Measurements from ENCODE around the gene TIGD1. TPM values are rescaled to one million over a fixed set of nuclear protein-coding genes. Genes with fewer than 3 reads are reported as not detected.

The TIGD1 gene
- total and polyA plus RNA-seq, 2 donors from 2014 or later, result 4.8 to 7.0 TPM

DNA sequence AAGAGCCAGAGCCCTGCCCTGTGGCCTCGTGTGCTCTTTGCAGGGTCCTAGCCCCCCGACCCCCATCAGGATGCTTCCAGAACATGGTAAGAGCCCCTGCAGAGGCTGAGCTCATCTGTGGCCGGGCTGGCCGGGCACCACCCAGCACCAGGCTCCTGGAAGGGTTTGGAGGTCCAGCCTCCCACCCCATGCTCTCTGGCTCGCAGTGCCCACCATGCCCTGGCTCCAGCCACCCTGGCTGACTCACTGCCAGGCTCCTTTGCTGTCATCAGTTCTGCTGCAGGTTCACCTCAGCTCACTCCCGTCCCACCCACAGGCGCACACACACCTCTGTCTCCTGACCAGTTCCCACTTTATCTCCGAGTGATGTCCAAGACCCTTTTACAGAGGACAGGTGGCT, 37.7 kb upstream of the TIGD1 start:
- Histone ChIP-seq H3K4me3 (ENCODE audit: low read length in 3 of 3) (no peak overlapping the region), H3K4me1 (ENCODE audit: control insufficient read depth in 2 of 3, insufficient read depth in 2 of 3, low read depth in 1 of 3, low read length in 3 of 3) (peaks cover 0 to 6% (median 4%) of the 10 kb centered on the region in 3 donors), H3K27ac (ENCODE audit: low read depth in 2 of 2, low read length in 2 of 2) (no peak overlapping the region), H3K27me3 (ENCODE audit: control insufficient read depth, insufficient read depth, low read length) (no peaks in the 10 kb centered on the region), H3K36me3 (ENCODE audit: control insufficient read depth in 2 of 3, insufficient read depth in 3 of 3, low read length in 3 of 3) (no peaks in the 10 kb centered on the region), H3K9me3 (ENCODE audit: control insufficient read depth in 2 of 3, insufficient read depth in 1 of 3, low read length in 3 of 3) (no peaks in the 10 kb centered on the region), H3K9ac (ENCODE audit: low read length in 3 of 3) (no peak overlapping the region)
- intact Hi-C loops (cut with DNase I), result no loop called here
- TF ChIP-seq, protein P1, sequence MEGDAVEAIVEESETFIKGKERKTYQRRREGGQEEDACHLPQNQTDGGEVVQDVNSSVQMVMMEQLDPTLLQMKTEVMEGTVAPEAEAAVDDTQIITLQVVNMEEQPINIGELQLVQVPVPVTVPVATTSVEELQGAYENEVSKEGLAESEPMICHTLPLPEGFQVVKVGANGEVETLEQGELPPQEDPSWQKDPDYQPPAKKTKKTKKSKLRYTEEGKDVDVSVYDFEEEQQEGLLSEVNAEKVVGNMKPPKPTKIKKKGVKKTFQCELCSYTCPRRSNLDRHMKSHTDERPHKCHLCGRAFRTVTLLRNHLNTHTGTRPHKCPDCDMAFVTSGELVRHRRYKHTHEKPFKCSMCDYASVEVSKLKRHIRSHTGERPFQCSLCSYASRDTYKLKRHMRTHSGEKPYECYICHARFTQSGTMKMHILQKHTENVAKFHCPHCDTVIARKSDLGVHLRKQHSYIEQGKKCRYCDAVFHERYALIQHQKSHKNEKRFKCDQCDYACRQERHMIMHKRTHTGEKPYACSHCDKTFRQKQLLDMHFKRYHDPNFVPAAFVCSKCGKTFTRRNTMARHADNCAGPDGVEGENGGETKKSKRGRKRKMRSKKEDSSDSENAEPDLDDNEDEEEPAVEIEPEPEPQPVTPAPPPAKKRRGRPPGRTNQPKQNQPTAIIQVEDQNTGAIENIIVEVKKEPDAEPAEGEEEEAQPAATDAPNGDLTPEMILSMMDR (IDR thresholded peaks at IDR 0.05; ENCODE audit: borderline replicate concordance, extremely low read depth, insufficient read depth), result no peak
- DNase-seq (no peak), FAIRE-seq (no peak)

DNA sequence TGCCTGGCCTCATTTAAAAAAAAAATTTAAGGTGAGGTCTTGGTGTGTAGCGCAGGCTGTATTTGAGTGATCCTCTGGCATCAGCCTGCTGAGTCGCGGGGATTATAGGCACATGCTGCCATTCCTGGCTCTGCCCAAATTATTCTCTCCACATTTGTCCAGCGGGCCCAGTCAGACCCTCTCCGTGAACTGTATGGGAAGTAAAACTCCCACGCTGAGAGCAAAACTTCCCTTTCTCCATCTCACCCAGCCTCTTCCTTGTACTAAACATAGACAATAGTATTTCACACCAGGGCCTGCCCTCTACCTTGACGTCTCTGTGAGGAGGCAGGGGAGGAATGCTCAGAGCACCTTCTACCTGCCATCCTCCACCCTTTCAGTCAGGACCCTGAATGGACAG, 37.2 kb upstream of the TIGD1 start:
- Histone ChIP-seq H3K9me3 (ENCODE audit: control insufficient read depth in 2 of 3, insufficient read depth in 1 of 3, low read length in 3 of 3) (no peaks in the 10 kb centered on the region), H3K27me3 (ENCODE audit: control insufficient read depth, insufficient read depth, low read length) (no peaks in the 10 kb centered on the region), H3K9ac (ENCODE audit: low read length in 3 of 3) (no peak overlapping the region), H3K36me3 (ENCODE audit: control insufficient read depth in 2 of 3, insufficient read depth in 3 of 3, low read length in 3 of 3) (peaks cover 0 to 5% (median 0%) of the 10 kb centered on the region in 3 donors), H3K4me3 (ENCODE audit: low read length in 3 of 3) (no peak overlapping the region), H3K27ac (ENCODE audit: low read depth in 2 of 2, low read length in 2 of 2) (no peak overlapping the region), H3K4me1 (ENCODE audit: control insufficient read depth in 2 of 3, insufficient read depth in 2 of 3, low read depth in 1 of 3, low read length in 3 of 3) (peaks cover 0 to 4% (median 3%) of the 10 kb centered on the region in 3 donors)
- intact Hi-C loops (cut with DNase I), result no loop called here
- no peak for FAIRE-seq
- DNase-seq, result no peak
- TF ChIP-seq, protein P1 (IDR thresholded peaks at IDR 0.05; ENCODE audit: borderline replicate concordance, extremely low read depth, insufficient read depth), result no peak

DNA sequence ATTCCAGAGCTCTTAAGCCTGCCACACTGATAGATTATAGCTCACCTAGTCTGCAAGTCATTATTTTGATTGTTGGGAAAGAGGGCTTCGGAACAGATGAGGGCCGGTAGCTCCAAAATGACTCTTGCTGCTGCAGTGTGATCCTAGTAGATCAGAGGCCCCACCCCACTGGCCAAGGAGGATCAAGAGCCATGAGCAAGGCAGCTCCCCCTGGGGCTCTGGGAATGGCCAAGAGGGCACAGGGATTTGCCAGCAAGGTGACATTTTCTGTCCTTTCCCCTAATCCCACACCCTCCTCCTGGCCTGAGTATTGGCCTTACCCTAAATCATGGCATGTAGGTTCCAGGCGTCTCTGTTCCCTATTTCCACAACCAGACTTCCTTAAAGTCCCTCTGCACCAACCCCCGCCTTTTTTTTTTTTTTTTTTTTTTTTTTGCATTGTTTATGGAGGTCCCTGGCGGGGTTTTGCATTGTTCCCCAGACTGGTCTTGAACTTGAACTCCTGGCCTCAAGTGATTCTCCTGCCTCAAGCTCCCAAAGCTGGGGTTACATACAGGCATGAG, 36.7 kb upstream of the TIGD1 start:
- intact Hi-C loops (cut with DNase I), result no loop called here
- Histone ChIP-seq H3K9me3 (ENCODE audit: control insufficient read depth in 2 of 3, insufficient read depth in 1 of 3, low read length in 3 of 3) (no peaks in the 10 kb centered on the region), H3K36me3 (ENCODE audit: control insufficient read depth in 2 of 3, insufficient read depth in 3 of 3, low read length in 3 of 3) (peaks cover 0 to 7% (median 1%) of the 10 kb centered on the region in 3 donors), H3K27ac (ENCODE audit: low read depth in 2 of 2, low read length in 2 of 2) (no peak overlapping the region), H3K9ac (ENCODE audit: low read length in 3 of 3) (no peak overlapping the region), H3K4me1 (ENCODE audit: control insufficient read depth in 2 of 3, insufficient read depth in 2 of 3, low read depth in 1 of 3, low read length in 3 of 3) (peaks cover 0 to 4% (median 3%) of the 10 kb centered on the region in 3 donors), H3K27me3 (ENCODE audit: control insufficient read depth, insufficient read depth, low read length) (no peaks in the 10 kb centered on the region), H3K4me3 (ENCODE audit: low read length in 3 of 3) (no peak overlapping the region)
- TF ChIP-seq, protein P1 (IDR thresholded peaks at IDR 0.05; ENCODE audit: borderline replicate concordance, extremely low read depth, insufficient read depth), result no peak
- DNase-seq, result no peak
- FAIRE-seq, result no peak

DNA sequence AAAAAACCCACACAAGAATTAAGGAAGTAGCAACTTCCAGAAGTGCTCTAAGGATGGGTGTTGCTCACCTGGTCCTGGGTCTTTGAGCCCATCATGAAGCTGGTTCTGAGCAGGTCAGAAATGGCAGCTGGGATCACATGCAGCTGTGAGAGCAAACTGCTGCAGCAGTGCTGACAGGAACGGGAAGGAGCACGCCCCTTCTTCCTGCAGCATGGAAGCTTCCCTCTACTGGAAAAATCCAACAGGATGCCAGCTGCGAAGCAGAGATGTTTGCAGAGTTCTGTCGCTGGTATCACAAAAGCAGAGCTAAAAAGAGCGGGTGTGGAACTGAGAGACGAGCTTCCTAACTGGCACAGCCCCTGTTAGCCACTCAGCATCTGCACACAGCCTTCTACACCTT, 33.9 kb upstream of the TIGD1 start:
- FAIRE-seq (no peak), DNase-seq (no peak)
- Histone ChIP-seq H3K9ac (ENCODE audit: low read length in 3 of 3) (no peak overlapping the region), H3K36me3 (ENCODE audit: control insufficient read depth in 2 of 3, insufficient read depth in 3 of 3, low read length in 3 of 3) (peaks cover 0 to 25% (median 6%) of the 10 kb centered on the region in 3 donors), H3K4me1 (ENCODE audit: control insufficient read depth in 2 of 3, insufficient read depth in 2 of 3, low read depth in 1 of 3, low read length in 3 of 3) (peaks cover 0 to 19% (median 7%) of the 10 kb centered on the region in 3 donors), H3K4me3 (ENCODE audit: low read length in 3 of 3) (no peak overlapping the region), H3K27ac (ENCODE audit: low read depth in 2 of 2, low read length in 2 of 2) (no peak overlapping the region), H3K27me3 (ENCODE audit: control insufficient read depth, insufficient read depth, low read length) (no peaks in the 10 kb centered on the region), H3K9me3 (ENCODE audit: control insufficient read depth in 2 of 3, insufficient read depth in 1 of 3, low read length in 3 of 3) (no peaks in the 10 kb centered on the region)
- TF ChIP-seq, protein P1 (IDR thresholded peaks at IDR 0.05; ENCODE audit: borderline replicate concordance, extremely low read depth, insufficient read depth), result no peak
- intact Hi-C loops (cut with DNase I), result no loop called here

Data from kidney (tissue), 14 donors.